Calu3 (cell line): ENCODE measurements around the gene ARRDC3. TPM values are rescaled to one million over a fixed set of nuclear protein-coding genes. Genes with fewer than 3 reads are reported as not detected.
A peak's percentile ranks its signal among the peaks of the same experiment; 100 is the strongest.

Experiments used
- BruUV-seq: library from RNA; stranded (reverse); fragments of 400-500 nt; replicated peaks from 2 replicates; lab custom pipeline; 2021; lab: Mats Ljungman, UMichigan
- CTCF ChIA-PET: fragments of 300-600 bp; sonication (Branson Sonifier 250); formaldehyde crosslinking; loops from one replicate; lab custom pipeline; 2022; ENCODE audit warnings: antibody characterized with exemption; lab: Charles Lee
- DNase-seq: peaks from one replicate; pipeline ENCODE4 v3.0.0; 2022
- H3K27ac Mint-ChIP-seq: one replicate; pipeline ENCODE4 v1.8.0; 2022; ENCODE audit warnings: mixed read lengths; ENCODE audit not compliant: unreplicated experiment
- H3K27me3 Mint-ChIP-seq: one replicate; pipeline ENCODE4 v1.8.0; 2022; ENCODE audit warnings: mixed read lengths; ENCODE audit not compliant: unreplicated experiment
- H3K36me3 Mint-ChIP-seq: one replicate; pipeline ENCODE4 v1.8.0; 2022; ENCODE audit warnings: mild to moderate bottlenecking, moderate library complexity, mixed read lengths; ENCODE audit not compliant: insufficient read depth, unreplicated experiment
- H3K4me1 Mint-ChIP-seq: one replicate; pipeline ENCODE4 v1.8.0; 2022; ENCODE audit warnings: mild to moderate bottlenecking, low read depth, mixed read lengths; ENCODE audit not compliant: unreplicated experiment
- H3K4me3 Mint-ChIP-seq: one replicate; pipeline ENCODE4 v1.8.0; 2022; ENCODE audit warnings: mild to moderate bottlenecking, low read depth, moderate library complexity, mixed read lengths; ENCODE audit not compliant: unreplicated experiment
- H3K9me3 Mint-ChIP-seq: one replicate; pipeline ENCODE4 v1.8.0; 2022; ENCODE audit warnings: low read depth, mixed read lengths; ENCODE audit not compliant: unreplicated experiment
- intact Hi-C: fragments of 100-400 bp; cut with micrococcal nuclease; formaldehyde crosslinking; loops from one replicate; pipeline ENCODE4 v1.10.0; 2022; ENCODE audit not compliant: unreplicated experiment
- total RNA-seq: library from RNA; stranded (reverse); gene quantifications from 2 replicates; pipeline ENCODE4 v1.2.3, GENCODE V29; 2022
- TF ChIP-seq, protein P1 (sequence below): fragments of 200-600 bp; IDR thresholded peaks from one replicate; pipeline ENCODE4 v1.8.0; 2022; ENCODE audit warnings: antibody characterized with exemption; ENCODE audit not compliant: unreplicated experiment

Gene ARRDC3
- total RNA-seq, 1 experiment from 2014 or later = 32.9 TPM

DNA sequence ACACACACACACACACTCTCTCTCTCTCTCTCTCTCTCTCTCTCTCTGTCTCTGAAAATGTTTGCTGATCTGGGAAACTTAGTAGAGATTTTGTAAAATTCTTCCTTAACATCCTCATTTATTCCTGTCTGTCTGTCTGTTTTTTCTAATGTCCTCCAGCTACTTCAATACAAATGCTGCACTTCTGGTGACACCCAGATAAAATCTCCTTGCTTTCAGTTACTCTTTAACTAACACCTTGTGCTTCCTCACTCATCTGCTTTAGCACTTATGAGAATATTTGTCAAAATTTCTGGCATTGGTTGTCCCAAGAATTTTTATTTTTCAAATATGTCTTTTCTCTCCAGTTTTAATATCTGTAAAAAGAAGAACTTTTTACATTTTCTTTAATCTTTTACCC is 35.0 kb upstream of the ARRDC3 start:
- CTCF ChIA-PET = interaction anchor here (0.6 to 2.9 kb wide), 6 partner anchors 10 to 552 kb away, joined by 3 to 25 read pairs (median 4); partner anchors contain the start of gene ARRDC3
- intact Hi-C loops = loop anchor here (2.0 to 10.0 kb wide), 4 partner anchors 483 to 711 kb away; no protein-coding TSS in a partner anchor

GRCh38 chr5:91417219-91417618 is 34.1 kb upstream of the ARRDC3 start:
- no peak overlapping the region for H3K4me3 Mint-ChIP-seq
- CTCF ChIA-PET = interaction anchor here (0.7 to 1.1 kb wide), 3 partner anchors 9 to 230 kb away, joined by 3 to 5 read pairs (median 3); partner anchors contain the start of gene ARRDC3
- peaks cover 2% of the 10 kb centered on the region for H3K9me3 Mint-ChIP-seq
- no TSS peak for BruUV-seq
- no peaks in the 10 kb centered on the region for H3K36me3 Mint-ChIP-seq
- intact Hi-C loops = loop anchor here (5.0 to 10.0 kb wide), 2 partner anchors 482 to 710 kb away; no protein-coding TSS in a partner anchor
- TF ChIP-seq, protein P1, sequence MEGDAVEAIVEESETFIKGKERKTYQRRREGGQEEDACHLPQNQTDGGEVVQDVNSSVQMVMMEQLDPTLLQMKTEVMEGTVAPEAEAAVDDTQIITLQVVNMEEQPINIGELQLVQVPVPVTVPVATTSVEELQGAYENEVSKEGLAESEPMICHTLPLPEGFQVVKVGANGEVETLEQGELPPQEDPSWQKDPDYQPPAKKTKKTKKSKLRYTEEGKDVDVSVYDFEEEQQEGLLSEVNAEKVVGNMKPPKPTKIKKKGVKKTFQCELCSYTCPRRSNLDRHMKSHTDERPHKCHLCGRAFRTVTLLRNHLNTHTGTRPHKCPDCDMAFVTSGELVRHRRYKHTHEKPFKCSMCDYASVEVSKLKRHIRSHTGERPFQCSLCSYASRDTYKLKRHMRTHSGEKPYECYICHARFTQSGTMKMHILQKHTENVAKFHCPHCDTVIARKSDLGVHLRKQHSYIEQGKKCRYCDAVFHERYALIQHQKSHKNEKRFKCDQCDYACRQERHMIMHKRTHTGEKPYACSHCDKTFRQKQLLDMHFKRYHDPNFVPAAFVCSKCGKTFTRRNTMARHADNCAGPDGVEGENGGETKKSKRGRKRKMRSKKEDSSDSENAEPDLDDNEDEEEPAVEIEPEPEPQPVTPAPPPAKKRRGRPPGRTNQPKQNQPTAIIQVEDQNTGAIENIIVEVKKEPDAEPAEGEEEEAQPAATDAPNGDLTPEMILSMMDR = no peak
- H3K27ac Mint-ChIP-seq = no peak overlapping the region
- no peak for DNase-seq
- H3K27me3 Mint-ChIP-seq = no peaks in the 10 kb centered on the region
- H3K4me1 Mint-ChIP-seq = peaks cover 31% of the 10 kb centered on the region

More for the DNA sequence above, 35.0 kb upstream of the ARRDC3 start:
- H3K27me3 Mint-ChIP-seq = no peaks in the 10 kb centered on the region
- DNase-seq = no peak
- peaks cover 2% of the 10 kb centered on the region for H3K9me3 Mint-ChIP-seq
- no peaks in the 10 kb centered on the region for H3K36me3 Mint-ChIP-seq
- peak overlapping the region; percentile 4 for H3K27ac Mint-ChIP-seq
- peaks cover 31% of the 10 kb centered on the region for H3K4me1 Mint-ChIP-seq
- TF ChIP-seq, protein P1 = no peak
- no TSS peak for BruUV-seq
- H3K4me3 Mint-ChIP-seq = no peak overlapping the region

DNA sequence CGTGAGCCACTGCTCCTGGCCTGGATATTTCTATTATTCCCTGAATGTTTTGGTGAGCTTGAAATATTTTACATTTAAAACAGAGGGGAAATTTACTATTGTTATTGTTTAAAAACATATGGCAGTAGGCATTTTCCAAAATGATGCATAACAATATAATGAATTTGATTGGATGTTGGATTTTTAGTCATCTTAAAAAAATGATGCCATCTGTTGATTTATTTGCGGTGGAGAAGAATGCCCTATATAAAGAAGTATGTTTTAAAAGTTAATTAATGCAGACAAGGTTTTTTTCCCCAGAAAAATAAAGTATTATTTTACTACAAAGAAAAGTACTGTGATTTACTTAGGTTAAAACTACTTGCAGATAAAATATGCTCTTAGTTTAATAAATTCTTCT is 33.4 kb upstream of the ARRDC3 start:
- no peak for DNase-seq
- no peak overlapping the region for H3K27ac Mint-ChIP-seq
- intact Hi-C loops = loop anchor here (5.0 to 10.0 kb wide), 2 partner anchors 482 to 709 kb away; no protein-coding TSS in a partner anchor
- H3K4me1 Mint-ChIP-seq = peaks cover 26% of the 10 kb centered on the region
- CTCF ChIA-PET = no interaction called here
- no peaks in the 10 kb centered on the region for H3K36me3 Mint-ChIP-seq
- no peak overlapping the region for H3K4me3 Mint-ChIP-seq
- no TSS peak for BruUV-seq
- peaks cover 2% of the 10 kb centered on the region for H3K9me3 Mint-ChIP-seq
- no peaks in the 10 kb centered on the region for H3K27me3 Mint-ChIP-seq
- TF ChIP-seq, protein P1 = no peak

DNA sequence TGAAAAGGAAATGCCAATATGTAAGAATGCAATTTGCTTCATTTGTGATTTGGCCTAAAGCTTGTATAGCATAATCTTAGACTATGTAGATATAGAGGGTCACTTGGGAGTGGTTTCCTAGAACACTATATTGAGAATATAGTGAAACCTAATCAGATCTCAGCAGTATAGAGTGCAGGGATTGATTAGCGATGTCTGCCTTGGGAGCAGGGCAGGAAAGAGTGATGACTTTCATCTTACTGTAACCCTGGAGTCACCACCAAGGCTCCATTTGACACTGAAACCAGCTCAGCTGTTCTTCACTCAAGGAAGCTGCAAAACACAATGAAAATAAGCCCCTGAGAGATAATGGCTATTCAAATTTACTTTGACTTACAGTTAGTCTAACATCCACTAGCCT is 26.2 kb upstream of the ARRDC3 start:
- DNase-seq = no peak
- intact Hi-C loops = no loop called here
- no peaks in the 10 kb centered on the region for H3K27me3 Mint-ChIP-seq
- no peaks in the 10 kb centered on the region for H3K9me3 Mint-ChIP-seq
- H3K4me3 Mint-ChIP-seq = no peak overlapping the region
- H3K27ac Mint-ChIP-seq = no peak overlapping the region
- TF ChIP-seq, protein P1 = no peak
- no TSS peak for BruUV-seq
- H3K36me3 Mint-ChIP-seq = no peaks in the 10 kb centered on the region
- CTCF ChIA-PET = interaction anchor here (1.6 kb wide), 1 partner anchor 8 kb away, joined by 5 read pairs; no protein-coding TSS in a partner anchor
- H3K4me1 Mint-ChIP-seq = no peaks in the 10 kb centered on the region
